Activated T-cell treated with anti-CD3 and anti-CD28 coated beads for 48 hours (primary cell): ENCODE data around the gene CDCA3.

Experiments used
- DNase-seq: peaks from one replicate; pipeline ENCODE4 v3.0.0-alpha.2; 2020; ENCODE audit warnings: low read depth

The CDCA3 gene

GRCh38 chr12:6852651-6853354 is 1.7 kb upstream of the CDCA3 start:
- DNase-seq, result peak; percentile 73

- peak; percentile 98 for DNase-seq
Observed at GRCh38 chr12:6851921-6852650, 1.0 kb upstream of the CDCA3 start, which contains the start of gene USP5. USP5 (plus strand) TSS chr12:6852150; CDS start chr12:6852180, 30 bp downstream.

DNA sequence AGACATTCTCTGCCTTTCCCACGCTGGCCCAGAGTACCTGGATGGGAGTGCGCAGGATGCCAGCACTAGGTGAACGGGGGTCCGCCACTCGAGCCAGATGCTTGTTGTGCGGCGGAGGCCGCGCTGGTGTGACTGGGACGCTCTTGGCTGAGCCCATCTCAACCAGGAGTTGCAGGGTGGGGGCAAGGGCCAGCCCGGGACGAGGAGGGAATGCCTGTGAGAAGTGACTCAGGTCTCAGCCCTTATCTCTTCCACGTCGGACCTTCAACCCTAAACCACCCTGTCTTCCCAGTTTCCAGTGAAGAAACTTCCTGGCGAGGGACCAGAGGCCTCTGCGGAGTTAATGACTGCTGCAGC is 312 bp downstream of the CDCA3 start:
- DNase-seq, result no peak

- DNase-seq, result no peak
Observed at GRCh38 chr12:6849976-6850560, 1.0 kb downstream of the CDCA3 start.

DNA sequence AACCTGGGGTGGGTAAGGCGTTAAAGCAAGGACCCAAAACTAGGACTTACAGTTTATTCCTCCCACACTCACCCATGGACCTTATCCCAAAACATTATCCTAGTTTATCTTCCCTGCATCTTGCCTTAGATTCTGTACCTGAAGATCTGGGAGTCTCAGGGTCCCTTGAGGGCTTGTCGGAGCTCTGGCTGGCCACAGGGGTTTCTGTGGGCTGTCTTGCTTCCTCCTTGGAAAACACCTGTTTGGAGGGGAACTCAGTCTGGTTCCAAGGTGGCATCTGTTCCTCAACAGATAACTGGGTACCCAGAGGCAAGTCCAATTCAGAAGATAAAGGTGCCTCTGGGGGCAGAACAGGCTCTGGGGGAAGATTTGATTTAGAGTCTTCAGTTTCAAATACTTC is 1.7 kb downstream of the CDCA3 start:
- DNase-seq, result no peak

GRCh38 chr12:6847676-6848075 is 3.4 kb downstream of the CDCA3 start:
- DNase-seq, result no peak

GRCh38 chr12:6846316-6846869 is 4.7 kb downstream of the CDCA3 start:
- DNase-seq, result no peak

DNA sequence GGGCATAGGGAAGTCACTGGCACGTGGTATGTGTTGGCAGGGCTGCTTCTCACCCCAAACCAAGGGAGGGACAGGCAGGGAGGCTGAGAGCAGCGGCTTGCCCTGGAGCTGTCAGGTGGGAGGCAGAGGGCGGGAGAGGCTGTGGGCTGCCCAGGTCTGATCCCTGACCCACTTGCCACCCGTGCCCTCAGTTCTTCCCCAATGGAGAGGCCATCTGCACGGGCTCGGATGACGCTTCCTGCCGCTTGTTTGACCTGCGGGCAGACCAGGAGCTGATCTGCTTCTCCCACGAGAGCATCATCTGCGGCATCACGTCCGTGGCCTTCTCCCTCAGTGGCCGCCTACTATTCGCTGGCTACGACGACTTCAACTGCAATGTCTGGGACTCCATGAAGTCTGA is 5.7 kb downstream of the CDCA3 start:
- no peak for DNase-seq

DNA sequence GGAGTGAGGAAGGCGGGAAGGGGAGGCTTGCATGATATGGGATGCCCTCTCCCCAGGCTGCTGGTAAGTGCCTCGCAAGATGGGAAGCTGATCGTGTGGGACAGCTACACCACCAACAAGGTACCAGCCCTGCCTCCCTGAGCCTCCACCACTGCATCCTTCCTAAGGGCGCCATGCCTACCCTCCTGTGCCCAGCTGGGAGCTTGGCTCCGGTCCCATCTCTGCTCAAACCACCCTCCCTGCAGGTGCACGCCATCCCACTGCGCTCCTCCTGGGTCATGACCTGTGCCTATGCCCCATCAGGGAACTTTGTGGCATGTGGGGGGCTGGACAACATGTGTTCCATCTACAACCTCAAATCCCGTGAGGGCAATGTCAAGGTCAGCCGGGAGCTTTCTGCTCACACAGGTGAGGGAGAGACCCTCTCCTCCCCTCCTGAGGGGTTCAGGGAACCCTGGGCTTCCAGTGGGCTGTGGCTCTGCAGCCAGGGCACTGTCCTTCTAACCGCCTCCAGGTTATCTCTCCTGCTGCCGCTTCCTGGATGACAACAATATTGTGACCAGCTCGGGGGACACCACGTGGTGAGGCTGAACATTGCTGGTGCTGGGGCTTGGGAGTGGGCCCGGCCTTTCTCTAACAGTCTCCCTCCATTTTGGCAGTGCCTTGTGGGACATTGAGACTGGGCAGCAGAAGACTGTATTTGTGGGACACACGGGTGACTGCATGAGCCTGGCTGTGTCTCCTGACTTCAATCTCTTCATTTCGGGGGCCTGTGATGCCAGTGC is 7.8 kb downstream of the CDCA3 start:
- DNase-seq, result no peak

GRCh38 chr12:6842075-6842474 is 9.0 kb downstream of the CDCA3 start:
- DNase-seq, result no peak

GRCh38 chr12:6840761-6841515 is 10.1 kb downstream of the CDCA3 start, which contains the start of gene GNB3:
GNB3 (plus strand) TSS chr12:6840925; CDS start chr12:6841288, 363 bp downstream.
- DNase-seq, result no peak

- no peak for DNase-seq
Observed at GRCh38 chr12:6840330-6840729, 10.8 kb downstream of the CDCA3 start.

DNA sequence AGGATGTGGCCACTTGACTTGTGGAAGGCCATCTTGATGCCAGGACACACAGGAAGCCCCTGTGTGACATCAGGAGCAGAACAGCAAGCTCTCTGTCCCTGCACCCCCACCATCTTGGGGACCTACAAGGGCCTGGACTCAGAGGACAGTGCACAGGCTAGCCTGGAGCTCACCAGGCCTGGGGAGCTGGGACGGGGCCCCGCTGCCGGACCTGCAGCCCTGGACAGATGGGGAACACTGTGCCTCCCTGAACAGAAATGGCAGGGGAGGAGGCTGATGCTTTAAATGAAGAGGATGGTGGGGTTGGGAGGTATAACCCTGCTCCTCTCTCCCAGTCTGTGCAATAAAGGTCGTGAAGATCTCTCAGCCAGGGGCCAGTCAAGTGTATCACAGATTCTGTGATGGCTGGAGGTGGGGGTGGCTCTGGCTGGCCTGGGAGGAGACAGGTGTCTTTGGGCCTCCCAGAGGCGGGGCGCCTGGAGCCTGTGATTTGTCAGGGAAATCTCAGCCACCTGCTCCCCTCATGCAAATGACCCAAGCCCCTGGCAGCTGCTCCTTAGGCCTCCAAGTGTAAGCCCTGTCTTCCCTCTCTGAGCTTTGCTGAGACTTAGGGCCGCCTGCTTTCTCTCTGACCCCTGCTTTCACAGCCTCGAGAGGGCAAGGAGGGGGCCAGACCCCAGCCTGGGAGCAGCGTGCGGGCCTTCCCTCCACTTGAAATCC is 11.4 kb downstream of the CDCA3 start:
- DNase-seq, result no peak

- DNase-seq, result no peak
Observed at GRCh38 chr12:6838854-6839253, 12.2 kb downstream of the CDCA3 start.

- no peak for DNase-seq
Observed at GRCh38 chr12:6837370-6838060, 13.6 kb downstream of the CDCA3 start.

DNA sequence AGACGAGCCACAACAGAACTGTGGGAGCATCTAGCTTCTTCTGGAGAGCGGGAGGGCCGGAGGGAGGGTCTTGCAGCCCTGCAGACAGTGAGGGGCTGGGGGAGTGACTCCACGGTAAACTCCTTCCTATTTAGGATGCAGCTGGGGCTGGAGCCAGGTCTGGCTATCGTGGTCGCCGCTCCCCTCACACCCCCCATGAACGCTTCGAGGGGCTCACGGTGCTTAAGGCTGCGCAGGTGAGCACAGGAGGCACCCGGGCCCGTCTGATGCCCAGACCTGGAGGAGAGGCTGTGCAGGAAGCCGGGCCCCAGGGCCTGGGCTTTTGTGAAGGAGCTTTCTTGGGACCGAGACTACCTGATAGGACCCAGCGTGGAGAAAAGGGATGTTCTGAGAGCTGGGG is 14.2 kb downstream of the CDCA3 start:
- DNase-seq, result no peak

DNA sequence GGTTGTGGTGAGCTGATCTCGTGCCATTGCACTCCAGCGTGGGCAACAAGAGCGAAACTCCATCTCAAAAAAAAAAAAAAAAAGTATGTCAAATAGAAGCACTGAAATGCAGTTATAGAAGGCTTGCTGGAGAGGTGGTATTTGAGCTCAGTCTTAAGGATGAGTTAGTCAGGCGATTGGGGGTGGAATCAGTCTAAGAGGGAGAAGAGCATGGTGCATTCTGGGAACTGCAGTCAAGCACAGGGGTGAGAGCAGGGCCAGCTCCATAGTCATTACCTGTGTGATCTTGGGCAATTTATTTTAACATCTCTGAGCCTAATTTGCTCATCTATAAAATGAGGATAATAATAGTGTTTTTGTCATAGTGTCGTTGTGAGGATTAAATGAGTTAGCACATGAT is 16.2 kb downstream of the CDCA3 start:
- no peak for DNase-seq

DNA sequence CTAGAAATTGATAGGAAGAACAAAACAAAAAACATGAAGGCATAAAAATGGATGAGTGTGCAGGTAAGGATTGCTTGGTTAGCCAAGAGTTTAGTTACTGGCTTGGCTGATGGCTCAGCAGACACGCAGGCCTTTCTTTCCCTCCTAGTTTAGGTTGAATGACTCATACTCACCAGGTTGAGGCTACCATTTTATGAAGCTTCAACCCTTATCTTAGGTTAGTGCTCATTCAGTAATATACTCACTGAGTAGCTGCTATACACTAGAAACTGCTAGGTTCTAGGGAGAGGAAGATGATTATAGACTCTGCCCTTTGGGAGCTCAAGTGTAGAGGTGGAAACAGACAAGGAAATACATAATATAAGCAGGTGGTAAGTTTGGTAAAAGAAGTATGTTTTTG is 16.8 kb downstream of the CDCA3 start:
- no peak for DNase-seq

DNA sequence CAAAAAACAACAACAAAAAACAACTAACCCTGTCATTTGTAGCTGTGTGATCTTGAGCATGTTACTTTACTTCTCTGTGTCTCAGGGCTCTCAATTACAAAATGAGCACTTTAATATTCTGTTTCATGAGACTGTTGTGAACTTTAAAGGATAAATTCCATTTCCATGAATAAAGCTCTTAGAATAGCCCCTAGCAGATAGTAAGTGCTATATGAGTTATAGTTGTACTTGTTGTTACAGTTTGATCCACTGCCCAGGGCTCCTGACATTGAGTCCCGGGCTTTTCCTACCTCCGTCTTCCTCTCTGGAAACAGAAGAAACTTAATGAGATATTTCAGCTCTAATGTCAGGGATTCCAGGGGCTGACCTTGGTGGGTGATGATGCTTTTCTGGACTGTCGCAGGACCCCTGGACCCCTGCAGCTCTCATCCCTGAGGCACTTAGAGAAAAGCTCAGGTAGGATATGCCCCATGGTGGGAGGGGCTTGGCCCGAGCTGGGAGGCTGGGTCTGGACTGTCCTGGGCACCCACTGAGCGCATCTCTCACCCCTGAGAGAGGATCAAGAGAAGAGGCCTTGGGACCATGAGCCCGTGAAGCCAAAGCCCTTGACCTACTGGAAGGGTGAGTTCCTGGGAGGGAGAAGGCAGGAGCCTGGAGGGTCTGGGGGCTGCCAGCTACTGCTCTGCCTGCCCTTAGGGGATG is 17.7 kb downstream of the CDCA3 start:
- DNase-seq, result no peak
